Liver (tissue), 9 donors: ENCODE data around the gene RAB3GAP1. TPM values are rescaled to one million over a fixed set of nuclear protein-coding genes. Genes with fewer than 3 reads are reported as not detected.

Source experiments
- DNase-seq: peaks from one replicate; pipeline ENCODE4 v3.0.0-alpha.2; 2017; ENCODE audit warnings: low spot score
- H3K27ac ChIP-seq, 2 donors: one replicate each; pipeline ENCODE4 v1.7.0; 2013; ENCODE audit warnings: inconsistent platforms in 2 of 2, low read length in 2 of 2, control low read depth in 1 of 2, low read depth in 1 of 2, mild to moderate bottlenecking in 1 of 2
- H3K27me3 ChIP-seq, 4 donors: one replicate each; pipeline versions ENCODE4 v1.6.1 to v1.7.0; 2013; ENCODE audit warnings: low read length in 3 of 4, inconsistent platforms in 1 of 4, mild to moderate bottlenecking in 1 of 4, moderate library complexity in 1 of 4; ENCODE audit not compliant: control insufficient read depth in 4 of 4, insufficient read depth in 4 of 4
- H3K36me3 ChIP-seq, 4 donors: one replicate each; pipeline versions ENCODE4 v1.6.1 to v1.7.0; 2013; ENCODE audit warnings: low read length in 3 of 4, mild to moderate bottlenecking in 3 of 4, low read depth in 1 of 4, moderate library complexity in 1 of 4; ENCODE audit not compliant: control insufficient read depth in 4 of 4, insufficient read depth in 3 of 4
- H3K4me1 ChIP-seq, 4 donors: one replicate each; pipeline versions ENCODE4 v1.6.1 to v1.7.0; 2013; ENCODE audit warnings: low read length in 3 of 4, mild to moderate bottlenecking in 3 of 4, moderate library complexity in 1 of 4; ENCODE audit not compliant: control insufficient read depth in 4 of 4, insufficient read depth in 4 of 4
- H3K4me3 ChIP-seq, 3 donors: one replicate each; pipeline versions ENCODE4 v1.6.1 to v1.7.0; 2013; ENCODE audit warnings: low read length in 3 of 3, control low read depth in 1 of 3, low read depth in 1 of 3, mild to moderate bottlenecking in 1 of 3
- H3K9ac ChIP-seq, 2 donors: one replicate each; pipeline ENCODE4 v1.7.0; 2013; ENCODE audit warnings: low read length in 2 of 2, mild to moderate bottlenecking in 2 of 2, moderate library complexity in 2 of 2, control low read depth in 1 of 2, low read depth in 1 of 2
- H3K9me3 ChIP-seq, 4 donors: one replicate each; pipeline versions ENCODE4 v1.6.1 to v1.7.0; 2013; ENCODE audit warnings: low read length in 3 of 4; ENCODE audit not compliant: control insufficient read depth in 4 of 4
- EGR1 ChIP-seq, 2 donors: IDR thresholded peaks; 2 replicates each; pipeline ENCODE4 v1.6.1; 2016 to 2018; ENCODE audit warnings: antibody characterized with exemption in 2 of 2, low read depth in 2 of 2
- FOXA1 ChIP-seq: IDR thresholded peaks from 2 replicates; pipeline ENCODE4 v1.6.1; 2016; ENCODE audit warnings: antibody characterized with exemption
- FOXA2 ChIP-seq: IDR thresholded peaks from 2 replicates; pipeline ENCODE4 v1.6.1; 2016; ENCODE audit warnings: antibody characterized with exemption
- GABPA ChIP-seq, 2 donors: IDR thresholded peaks in 1 of 2; conservative IDR thresholded peaks in 1 of 2; 2 replicates each; pipeline ENCODE4 v1.6.1; 2016; ENCODE audit warnings: antibody characterized with exemption in 2 of 2, mild to moderate bottlenecking in 1 of 2, moderate library complexity in 1 of 2
- HNF4A ChIP-seq, 2 donors: conservative IDR thresholded peaks; 2 replicates each; pipeline ENCODE4 v1.6.1; 2016; ENCODE audit warnings: antibody characterized with exemption in 2 of 2, mild to moderate bottlenecking in 2 of 2
- HNF4G ChIP-seq: IDR thresholded peaks from 2 replicates; pipeline ENCODE4 v1.6.1; 2016; ENCODE audit warnings: antibody characterized with exemption
- JUND ChIP-seq, 2 donors: IDR thresholded peaks; 2 replicates each; pipeline ENCODE4 v1.6.1; 2016; ENCODE audit warnings: antibody characterized with exemption in 2 of 2
- NR2F2 ChIP-seq: IDR thresholded peaks from 2 replicates; pipeline ENCODE4 v1.6.1; 2016; ENCODE audit warnings: antibody characterized with exemption
- RAD21 ChIP-seq, 2 donors: IDR thresholded peaks; 2 replicates each; pipeline ENCODE4 v1.6.1; 2016; ENCODE audit warnings: antibody characterized with exemption in 2 of 2, mild to moderate bottlenecking in 2 of 2
- RXRA ChIP-seq, 2 donors: IDR thresholded peaks; 2 replicates each; pipeline ENCODE4 v1.6.1; 2017 to 2018; ENCODE audit warnings: antibody characterized with exemption in 2 of 2, mild to moderate bottlenecking in 1 of 2
- SP1 ChIP-seq: IDR thresholded peaks from 2 replicates; pipeline ENCODE4 v1.6.1; 2018; ENCODE audit warnings: antibody characterized with exemption, mild to moderate bottlenecking
- TAF1 ChIP-seq: conservative IDR thresholded peaks from 2 replicates; pipeline ENCODE4 v1.6.1; 2016; ENCODE audit warnings: antibody characterized with exemption, mild to moderate bottlenecking
- YY1 ChIP-seq: IDR thresholded peaks from 2 replicates; pipeline ENCODE4 v1.6.1; 2016; ENCODE audit warnings: antibody characterized with exemption, mild to moderate bottlenecking
- WGBS: extraction: QIAGEN DNeasy Blood & Tissue Kit; methylation state at CpG from one replicate; pipeline ENCODE4 v1.1.7; 2013; 5-methylcytosine and 5-hydroxymethylcytosine counted together
- polyA plus RNA-seq, 2 donors: library from polyadenylated mRNA; stranded (reverse) in 1 of 2; unstranded in 1 of 2; fragments of 200-250 nt in 1 of 2; fragments of >200 nt in 1 of 2; fragmentation: Nextera tagmentation in 1 of 2; extraction: Ambion mirVana in 1 of 2; gene quantifications; one replicate each; pipeline versions ENCODE4 v1.2.1 to v1.2.3, GENCODE V29; 2013 to 2015
- total RNA-seq, 2 donors: library from RNA; depleted of rRNA; stranded (reverse); fragments of >200 nt; gene quantifications; one replicate each; pipeline ENCODE4 v1.2.3, GENCODE V29; 2014
- TF ChIP-seq, protein P1 (sequence below): IDR thresholded peaks from 2 replicates; pipeline ENCODE4 v1.6.1; 2016; ENCODE audit warnings: antibody characterized with exemption
- TF ChIP-seq, protein P2 (sequence below): IDR thresholded peaks from 2 replicates; pipeline ENCODE4 v1.6.1; 2016; ENCODE audit warnings: antibody characterized with exemption
- TF ChIP-seq, protein P3 (sequence below): IDR thresholded peaks from 2 replicates; pipeline ENCODE4 v1.6.1; 2016; ENCODE audit warnings: antibody characterized with exemption
- TF ChIP-seq, protein P4 (sequence below): IDR thresholded peaks from 2 replicates; pipeline ENCODE4 v1.6.1; 2016; ENCODE audit warnings: antibody characterized with exemption, mild to moderate bottlenecking
- TF ChIP-seq, protein P5 (sequence below): fragments of 150-350 bp; IDR thresholded peaks from 2 replicates; pipeline ENCODE4 v1.5.1; 2017; ENCODE audit warnings: improper control_type of control experiment, low read depth, low read length; ENCODE audit not compliant: missing input control
- donor health status: healthy.
- donor health status: healthy.
- donor health status: healthy.
- donor health status: healthy.
- donor health status: healthy.

RAB3GAP1 gene
- total and polyA plus RNA-seq, 4 donors: 8.8 to 30.0 (median 15.1) TPM

DNA sequence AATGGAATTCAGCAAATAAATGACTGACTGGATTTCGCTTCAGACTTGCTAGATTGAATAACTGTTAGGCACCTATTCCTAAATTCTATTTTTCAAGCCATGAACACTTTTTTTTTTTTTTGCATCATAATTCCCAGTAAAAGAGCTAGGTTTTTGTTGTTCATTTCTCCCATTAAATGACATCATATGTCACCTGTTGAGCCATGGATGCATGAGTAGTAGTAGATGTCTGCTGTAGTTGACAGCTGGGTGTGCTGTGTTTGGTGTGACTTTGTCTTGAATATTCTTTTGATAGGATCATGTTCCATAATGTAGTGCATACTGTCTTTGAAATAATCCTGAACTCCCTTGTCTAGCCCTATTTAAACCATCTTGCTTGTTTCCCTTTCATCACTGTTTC is 115.2 kb downstream of the RAB3GAP1 start:
- peaks cover 6 to 61% (median 46%) of the 10 kb centered on the region in 4 donors for H3K36me3 ChIP-seq
- TF ChIP-seq, protein P1, sequence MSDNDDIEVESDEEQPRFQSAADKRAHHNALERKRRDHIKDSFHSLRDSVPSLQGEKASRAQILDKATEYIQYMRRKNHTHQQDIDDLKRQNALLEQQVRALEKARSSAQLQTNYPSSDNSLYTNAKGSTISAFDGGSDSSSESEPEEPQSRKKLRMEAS: no peak
- TF ChIP-seq, protein P2, sequence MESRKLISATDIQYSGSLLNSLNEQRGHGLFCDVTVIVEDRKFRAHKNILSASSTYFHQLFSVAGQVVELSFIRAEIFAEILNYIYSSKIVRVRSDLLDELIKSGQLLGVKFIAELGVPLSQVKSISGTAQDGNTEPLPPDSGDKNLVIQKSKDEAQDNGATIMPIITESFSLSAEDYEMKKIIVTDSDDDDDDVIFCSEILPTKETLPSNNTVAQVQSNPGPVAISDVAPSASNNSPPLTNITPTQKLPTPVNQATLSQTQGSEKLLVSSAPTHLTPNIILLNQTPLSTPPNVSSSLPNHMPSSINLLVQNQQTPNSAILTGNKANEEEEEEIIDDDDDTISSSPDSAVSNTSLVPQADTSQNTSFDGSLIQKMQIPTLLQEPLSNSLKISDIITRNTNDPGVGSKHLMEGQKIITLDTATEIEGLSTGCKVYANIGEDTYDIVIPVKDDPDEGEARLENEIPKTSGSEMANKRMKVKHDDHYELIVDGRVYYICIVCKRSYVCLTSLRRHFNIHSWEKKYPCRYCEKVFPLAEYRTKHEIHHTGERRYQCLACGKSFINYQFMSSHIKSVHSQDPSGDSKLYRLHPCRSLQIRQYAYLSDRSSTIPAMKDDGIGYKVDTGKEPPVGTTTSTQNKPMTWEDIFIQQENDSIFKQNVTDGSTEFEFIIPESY: no peak
- TF ChIP-seq NR2F2: no peak
- no peak for TF ChIP-seq RXRA (IDR thresholded peaks at IDR 0.05)
- no peak for TF ChIP-seq TAF1
- TF ChIP-seq, protein P3, sequence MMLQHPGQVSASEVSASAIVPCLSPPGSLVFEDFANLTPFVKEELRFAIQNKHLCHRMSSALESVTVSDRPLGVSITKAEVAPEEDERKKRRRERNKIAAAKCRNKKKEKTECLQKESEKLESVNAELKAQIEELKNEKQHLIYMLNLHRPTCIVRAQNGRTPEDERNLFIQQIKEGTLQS: no peak
- no peak for TF ChIP-seq FOXA1
- H3K4me1 ChIP-seq: no peaks in the 10 kb centered on the region
- no peak overlapping the region for H3K9ac ChIP-seq
- DNase-seq: no peak
- H3K4me3 ChIP-seq: no peak overlapping the region
- no peak overlapping the region for H3K27ac ChIP-seq
- no peaks in the 10 kb centered on the region for H3K27me3 ChIP-seq
- 94% methylated on average over 1 of the region's 1 CpG for WGBS
- no peaks in the 10 kb centered on the region for H3K9me3 ChIP-seq

DNA sequence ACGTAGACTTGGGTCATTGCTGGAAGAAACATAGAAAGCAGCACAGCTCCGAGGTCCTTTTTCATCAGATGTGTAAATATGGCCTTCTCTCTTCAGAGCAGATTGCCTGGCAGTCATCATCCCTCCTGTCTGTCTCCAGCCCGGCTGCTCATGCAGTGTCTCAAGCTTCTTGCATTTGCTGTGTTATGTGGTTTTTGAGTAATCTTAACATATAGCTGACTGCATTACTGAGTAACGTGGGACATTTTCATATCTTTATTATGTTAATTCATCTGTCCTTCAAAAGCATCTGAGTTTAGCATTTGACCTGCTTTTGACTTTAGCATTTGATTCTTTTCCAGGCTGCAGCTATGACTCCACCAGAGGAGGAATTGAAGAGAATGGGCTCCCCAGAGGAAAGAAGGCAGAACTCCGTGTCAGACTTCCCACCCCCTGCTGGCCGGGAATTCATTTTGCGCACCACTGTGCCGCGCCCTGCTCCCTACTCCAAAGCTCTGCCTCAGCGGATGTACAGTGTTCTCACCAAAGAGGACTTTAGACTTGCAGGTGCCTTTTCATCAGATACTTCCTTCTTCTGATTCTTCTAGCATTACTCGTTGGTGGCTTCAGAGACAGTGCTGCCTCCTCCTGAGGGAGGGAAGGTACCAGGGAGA is 116.2 kb downstream of the RAB3GAP1 start:
- 94% methylated on average over 11 of the region's 11 CpGs for WGBS
- H3K4me3 ChIP-seq: no peak overlapping the region
- no peaks in the 10 kb centered on the region for H3K9me3 ChIP-seq
- H3K9ac ChIP-seq: no peak overlapping the region
- H3K36me3 ChIP-seq: peaks cover 6 to 57% (median 45%) of the 10 kb centered on the region in 4 donors
- H3K27ac ChIP-seq: no peak overlapping the region
- TF ChIP-seq, protein P1: no peak
- no peak for TF ChIP-seq JUND (IDR thresholded peaks at IDR 0.05)
- no peak for TF ChIP-seq RAD21 (IDR thresholded peaks at IDR 0.05)
- TF ChIP-seq SP1: no peak
- TF ChIP-seq, protein P4, sequence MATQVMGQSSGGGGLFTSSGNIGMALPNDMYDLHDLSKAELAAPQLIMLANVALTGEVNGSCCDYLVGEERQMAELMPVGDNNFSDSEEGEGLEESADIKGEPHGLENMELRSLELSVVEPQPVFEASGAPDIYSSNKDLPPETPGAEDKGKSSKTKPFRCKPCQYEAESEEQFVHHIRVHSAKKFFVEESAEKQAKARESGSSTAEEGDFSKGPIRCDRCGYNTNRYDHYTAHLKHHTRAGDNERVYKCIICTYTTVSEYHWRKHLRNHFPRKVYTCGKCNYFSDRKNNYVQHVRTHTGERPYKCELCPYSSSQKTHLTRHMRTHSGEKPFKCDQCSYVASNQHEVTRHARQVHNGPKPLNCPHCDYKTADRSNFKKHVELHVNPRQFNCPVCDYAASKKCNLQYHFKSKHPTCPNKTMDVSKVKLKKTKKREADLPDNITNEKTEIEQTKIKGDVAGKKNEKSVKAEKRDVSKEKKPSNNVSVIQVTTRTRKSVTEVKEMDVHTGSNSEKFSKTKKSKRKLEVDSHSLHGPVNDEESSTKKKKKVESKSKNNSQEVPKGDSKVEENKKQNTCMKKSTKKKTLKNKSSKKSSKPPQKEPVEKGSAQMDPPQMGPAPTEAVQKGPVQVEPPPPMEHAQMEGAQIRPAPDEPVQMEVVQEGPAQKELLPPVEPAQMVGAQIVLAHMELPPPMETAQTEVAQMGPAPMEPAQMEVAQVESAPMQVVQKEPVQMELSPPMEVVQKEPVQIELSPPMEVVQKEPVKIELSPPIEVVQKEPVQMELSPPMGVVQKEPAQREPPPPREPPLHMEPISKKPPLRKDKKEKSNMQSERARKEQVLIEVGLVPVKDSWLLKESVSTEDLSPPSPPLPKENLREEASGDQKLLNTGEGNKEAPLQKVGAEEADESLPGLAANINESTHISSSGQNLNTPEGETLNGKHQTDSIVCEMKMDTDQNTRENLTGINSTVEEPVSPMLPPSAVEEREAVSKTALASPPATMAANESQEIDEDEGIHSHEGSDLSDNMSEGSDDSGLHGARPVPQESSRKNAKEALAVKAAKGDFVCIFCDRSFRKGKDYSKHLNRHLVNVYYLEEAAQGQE: no peak
- no peak for TF ChIP-seq HNF4G
- no peak for TF ChIP-seq GABPA (IDR thresholded peaks at IDR 0.05 in 1 of 2, conservative IDR thresholded peaks at IDR 0.05 in 1 of 2)
- TF ChIP-seq EGR1 (IDR thresholded peaks at IDR 0.05; ENCODE audit: low read depth in 2 of 2): no peak
- no peak for TF ChIP-seq RXRA (IDR thresholded peaks at IDR 0.05)
- TF ChIP-seq FOXA1: no peak
- TF ChIP-seq, protein P5, sequence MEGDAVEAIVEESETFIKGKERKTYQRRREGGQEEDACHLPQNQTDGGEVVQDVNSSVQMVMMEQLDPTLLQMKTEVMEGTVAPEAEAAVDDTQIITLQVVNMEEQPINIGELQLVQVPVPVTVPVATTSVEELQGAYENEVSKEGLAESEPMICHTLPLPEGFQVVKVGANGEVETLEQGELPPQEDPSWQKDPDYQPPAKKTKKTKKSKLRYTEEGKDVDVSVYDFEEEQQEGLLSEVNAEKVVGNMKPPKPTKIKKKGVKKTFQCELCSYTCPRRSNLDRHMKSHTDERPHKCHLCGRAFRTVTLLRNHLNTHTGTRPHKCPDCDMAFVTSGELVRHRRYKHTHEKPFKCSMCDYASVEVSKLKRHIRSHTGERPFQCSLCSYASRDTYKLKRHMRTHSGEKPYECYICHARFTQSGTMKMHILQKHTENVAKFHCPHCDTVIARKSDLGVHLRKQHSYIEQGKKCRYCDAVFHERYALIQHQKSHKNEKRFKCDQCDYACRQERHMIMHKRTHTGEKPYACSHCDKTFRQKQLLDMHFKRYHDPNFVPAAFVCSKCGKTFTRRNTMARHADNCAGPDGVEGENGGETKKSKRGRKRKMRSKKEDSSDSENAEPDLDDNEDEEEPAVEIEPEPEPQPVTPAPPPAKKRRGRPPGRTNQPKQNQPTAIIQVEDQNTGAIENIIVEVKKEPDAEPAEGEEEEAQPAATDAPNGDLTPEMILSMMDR: no peak
- TF ChIP-seq FOXA2: no peak
- no peak for TF ChIP-seq NR2F2
- no peak for TF ChIP-seq YY1
- no peak for TF ChIP-seq HNF4A (conservative IDR thresholded peaks at IDR 0.05)
- TF ChIP-seq, protein P3: no peak
- no peak for TF ChIP-seq TAF1
- TF ChIP-seq, protein P2: no peak
- H3K27me3 ChIP-seq: no peaks in the 10 kb centered on the region
- H3K4me1 ChIP-seq: no peaks in the 10 kb centered on the region
- no peak for DNase-seq
